ENCODE measurements around the gene SERINC2. TPM values are rescaled to one million over a fixed set of nuclear protein-coding genes. Genes with fewer than 3 reads are reported as not detected.

The SERINC2 gene
- total RNA-seq, 1 experiment from 2014 or later: 14.0 TPM

DNA sequence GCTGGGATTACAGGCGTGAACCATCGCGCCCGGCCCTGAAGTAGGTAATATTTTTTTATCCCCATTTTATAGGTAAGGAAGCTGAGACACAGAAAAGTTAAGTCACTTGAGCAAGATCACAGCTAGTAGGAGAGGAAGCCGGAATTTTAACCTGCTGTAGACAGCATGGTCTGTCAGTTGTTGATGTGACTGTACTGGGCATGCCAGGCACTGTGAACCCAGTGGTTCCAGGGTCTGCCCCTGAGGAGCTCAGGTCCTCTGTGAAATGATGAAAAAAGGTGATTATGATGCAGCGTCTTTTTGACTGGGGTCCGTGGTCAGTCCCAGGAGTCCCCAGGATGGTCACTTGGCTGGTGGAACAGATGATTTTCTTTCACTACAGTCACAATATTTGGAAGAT lies 23.4 kb upstream of the SERINC2 start:
- Histone ChIP-seq H3K9me3 (ENCODE audit: control insufficient read depth, insufficient read depth, low read depth, low read length) (no peaks in the 10 kb centered on the region), H3K27me3 (ENCODE audit: control insufficient read depth, insufficient read depth, low read length) (no peaks in the 10 kb centered on the region), H3K27ac (ENCODE audit: low read length) (no peak overlapping the region), H3K4me3 (ENCODE audit: low read depth in 2 of 2, low read length in 2 of 2) (no peak overlapping the region), H3K36me3 (ENCODE audit: control insufficient read depth, insufficient read depth, low read length) (no peaks in the 10 kb centered on the region), H3K4me1 (ENCODE audit: control insufficient read depth, insufficient read depth, low read length) (peaks cover 4% of the 10 kb centered on the region; the same call in 1 of the 2 replicates)
- ChIA-PET POLR2A (no interaction called here), CTCF (interaction anchor here (0.5 kb wide), 1 partner anchor 230 kb away, joined by 4 read pairs; no protein-coding TSS in a partner anchor)
- BruUV-seq (replicated peaks): no TSS peak
- ATAC-seq (no peak), DNase-seq (ENCODE audit: low read depth, low spot score) (no peak)
- TF ChIP-seq TCF7L2 (IDR thresholded peaks at IDR 0.05; ENCODE audit: low read depth, low read length): no peak
- no peak for TF ChIP-seq SIN3A (IDR thresholded peaks at IDR 0.05; ENCODE audit: borderline replicate concordance, insufficient read depth, low read depth, low read length)
- TF ChIP-seq, protein P1, sequence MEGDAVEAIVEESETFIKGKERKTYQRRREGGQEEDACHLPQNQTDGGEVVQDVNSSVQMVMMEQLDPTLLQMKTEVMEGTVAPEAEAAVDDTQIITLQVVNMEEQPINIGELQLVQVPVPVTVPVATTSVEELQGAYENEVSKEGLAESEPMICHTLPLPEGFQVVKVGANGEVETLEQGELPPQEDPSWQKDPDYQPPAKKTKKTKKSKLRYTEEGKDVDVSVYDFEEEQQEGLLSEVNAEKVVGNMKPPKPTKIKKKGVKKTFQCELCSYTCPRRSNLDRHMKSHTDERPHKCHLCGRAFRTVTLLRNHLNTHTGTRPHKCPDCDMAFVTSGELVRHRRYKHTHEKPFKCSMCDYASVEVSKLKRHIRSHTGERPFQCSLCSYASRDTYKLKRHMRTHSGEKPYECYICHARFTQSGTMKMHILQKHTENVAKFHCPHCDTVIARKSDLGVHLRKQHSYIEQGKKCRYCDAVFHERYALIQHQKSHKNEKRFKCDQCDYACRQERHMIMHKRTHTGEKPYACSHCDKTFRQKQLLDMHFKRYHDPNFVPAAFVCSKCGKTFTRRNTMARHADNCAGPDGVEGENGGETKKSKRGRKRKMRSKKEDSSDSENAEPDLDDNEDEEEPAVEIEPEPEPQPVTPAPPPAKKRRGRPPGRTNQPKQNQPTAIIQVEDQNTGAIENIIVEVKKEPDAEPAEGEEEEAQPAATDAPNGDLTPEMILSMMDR (IDR thresholded peaks at IDR 0.05): no peak
- TF ChIP-seq POLR2AphosphoS5 (IDR thresholded peaks at IDR 0.05; ENCODE audit: low read depth, low read length): no peak
- TF ChIP-seq, protein P2, sequence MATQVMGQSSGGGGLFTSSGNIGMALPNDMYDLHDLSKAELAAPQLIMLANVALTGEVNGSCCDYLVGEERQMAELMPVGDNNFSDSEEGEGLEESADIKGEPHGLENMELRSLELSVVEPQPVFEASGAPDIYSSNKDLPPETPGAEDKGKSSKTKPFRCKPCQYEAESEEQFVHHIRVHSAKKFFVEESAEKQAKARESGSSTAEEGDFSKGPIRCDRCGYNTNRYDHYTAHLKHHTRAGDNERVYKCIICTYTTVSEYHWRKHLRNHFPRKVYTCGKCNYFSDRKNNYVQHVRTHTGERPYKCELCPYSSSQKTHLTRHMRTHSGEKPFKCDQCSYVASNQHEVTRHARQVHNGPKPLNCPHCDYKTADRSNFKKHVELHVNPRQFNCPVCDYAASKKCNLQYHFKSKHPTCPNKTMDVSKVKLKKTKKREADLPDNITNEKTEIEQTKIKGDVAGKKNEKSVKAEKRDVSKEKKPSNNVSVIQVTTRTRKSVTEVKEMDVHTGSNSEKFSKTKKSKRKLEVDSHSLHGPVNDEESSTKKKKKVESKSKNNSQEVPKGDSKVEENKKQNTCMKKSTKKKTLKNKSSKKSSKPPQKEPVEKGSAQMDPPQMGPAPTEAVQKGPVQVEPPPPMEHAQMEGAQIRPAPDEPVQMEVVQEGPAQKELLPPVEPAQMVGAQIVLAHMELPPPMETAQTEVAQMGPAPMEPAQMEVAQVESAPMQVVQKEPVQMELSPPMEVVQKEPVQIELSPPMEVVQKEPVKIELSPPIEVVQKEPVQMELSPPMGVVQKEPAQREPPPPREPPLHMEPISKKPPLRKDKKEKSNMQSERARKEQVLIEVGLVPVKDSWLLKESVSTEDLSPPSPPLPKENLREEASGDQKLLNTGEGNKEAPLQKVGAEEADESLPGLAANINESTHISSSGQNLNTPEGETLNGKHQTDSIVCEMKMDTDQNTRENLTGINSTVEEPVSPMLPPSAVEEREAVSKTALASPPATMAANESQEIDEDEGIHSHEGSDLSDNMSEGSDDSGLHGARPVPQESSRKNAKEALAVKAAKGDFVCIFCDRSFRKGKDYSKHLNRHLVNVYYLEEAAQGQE (IDR thresholded peaks at IDR 0.05; ENCODE audit: insufficient read depth in 1 of 2, low read depth in 2 of 2, low read length in 1 of 2): no peak
- in situ Hi-C loops (cut with HindIII; ENCODE audit: low pct_unique_long_range_greater_than_20kb, low sequenced_read_pairs): no loop called here
- intact Hi-C loops (cut with micrococcal nuclease; ENCODE audit: unreplicated experiment): no loop called here

DNA sequence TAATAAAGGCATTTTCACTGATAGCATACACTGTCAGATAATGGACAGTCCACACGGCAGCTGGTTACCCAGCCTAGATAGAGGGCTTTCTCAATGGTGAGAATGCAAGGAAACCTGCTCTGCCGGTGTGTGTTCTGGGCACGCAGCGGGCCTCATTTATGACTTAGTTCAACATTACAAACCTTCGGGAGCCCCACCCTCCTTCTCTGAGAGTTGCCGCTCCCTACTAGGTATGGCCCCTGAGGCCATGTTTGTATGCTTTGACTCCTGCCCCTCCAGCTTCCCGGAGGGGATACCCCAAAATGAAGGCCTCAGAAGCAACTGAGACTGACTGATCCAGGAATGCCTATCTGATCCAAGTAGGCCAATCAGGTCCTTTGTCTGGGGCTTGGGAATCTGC lies 22.9 kb upstream of the SERINC2 start:
- ChIA-PET CTCF (interaction anchor here (0.5 kb wide), 1 partner anchor 231 kb away, joined by 4 read pairs; no protein-coding TSS in a partner anchor), POLR2A (no interaction called here)
- Histone ChIP-seq H3K4me3 (ENCODE audit: low read depth in 2 of 2, low read length in 2 of 2) (no peak overlapping the region), H3K27ac (ENCODE audit: low read length) (no peak overlapping the region), H3K36me3 (ENCODE audit: control insufficient read depth, insufficient read depth, low read length) (no peaks in the 10 kb centered on the region), H3K4me1 (ENCODE audit: control insufficient read depth, insufficient read depth, low read length) (peaks cover 4% of the 10 kb centered on the region; the same call in 1 of the 2 replicates), H3K27me3 (ENCODE audit: control insufficient read depth, insufficient read depth, low read length) (no peaks in the 10 kb centered on the region), H3K9me3 (ENCODE audit: control insufficient read depth, insufficient read depth, low read depth, low read length) (no peaks in the 10 kb centered on the region)
- no peak for ATAC-seq
- intact Hi-C loops (cut with micrococcal nuclease; ENCODE audit: unreplicated experiment) (no loop called here), in situ Hi-C loops (cut with HindIII; ENCODE audit: low pct_unique_long_range_greater_than_20kb, low sequenced_read_pairs) (no loop called here)
- no peak for DNase-seq (ENCODE audit: low read depth, low spot score)
- BruUV-seq (replicated peaks): no TSS peak
- TF ChIP-seq, protein P1 (IDR thresholded peaks at IDR 0.05): no peak
- TF ChIP-seq TCF7L2 (IDR thresholded peaks at IDR 0.05; ENCODE audit: low read depth, low read length): no peak
- TF ChIP-seq SIN3A (IDR thresholded peaks at IDR 0.05; ENCODE audit: borderline replicate concordance, insufficient read depth, low read depth, low read length): no peak
- TF ChIP-seq, protein P2 (IDR thresholded peaks at IDR 0.05; ENCODE audit: insufficient read depth in 1 of 2, low read depth in 2 of 2, low read length in 1 of 2): no peak
- no peak for TF ChIP-seq POLR2AphosphoS5 (IDR thresholded peaks at IDR 0.05; ENCODE audit: low read depth, low read length)

All from Panc1 (cell line).